ENCODE results near the gene STK36.

STK36 gene

DNA sequence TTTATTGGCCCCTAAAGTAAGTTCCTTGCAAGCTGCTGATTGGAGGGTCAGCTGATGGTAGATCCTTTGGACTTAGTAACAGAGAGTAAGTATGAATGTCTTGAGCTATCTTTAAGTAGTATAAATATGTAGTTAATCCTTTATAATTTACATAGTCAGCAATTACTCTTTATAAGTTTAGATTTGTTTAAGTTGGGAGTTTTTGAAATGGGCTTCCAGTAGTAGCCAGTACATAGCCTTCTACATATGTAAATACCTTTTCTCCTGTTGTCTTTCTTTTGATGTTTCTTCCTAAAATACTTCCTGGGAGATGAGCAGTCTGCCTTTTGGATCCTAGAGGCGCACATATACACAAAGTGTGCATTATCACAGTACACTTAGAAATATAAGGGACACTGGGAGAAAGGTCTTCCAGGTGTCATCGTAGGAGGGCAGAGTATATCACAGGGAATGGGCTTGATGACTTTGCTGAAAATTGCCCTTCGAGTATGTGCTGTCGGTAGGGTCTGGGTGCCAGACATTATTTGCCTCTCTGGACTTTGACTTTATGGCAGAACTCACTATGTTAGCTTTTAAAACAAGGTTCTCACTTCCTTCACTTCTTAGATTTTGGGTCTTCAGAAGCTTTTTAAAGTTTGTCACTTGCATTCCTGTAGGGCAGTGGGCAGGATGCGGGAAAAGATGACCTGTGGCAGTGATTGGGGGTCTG, 60.3 kb downstream of the STK36 start:
- TF ChIP-seq, protein P1, sequence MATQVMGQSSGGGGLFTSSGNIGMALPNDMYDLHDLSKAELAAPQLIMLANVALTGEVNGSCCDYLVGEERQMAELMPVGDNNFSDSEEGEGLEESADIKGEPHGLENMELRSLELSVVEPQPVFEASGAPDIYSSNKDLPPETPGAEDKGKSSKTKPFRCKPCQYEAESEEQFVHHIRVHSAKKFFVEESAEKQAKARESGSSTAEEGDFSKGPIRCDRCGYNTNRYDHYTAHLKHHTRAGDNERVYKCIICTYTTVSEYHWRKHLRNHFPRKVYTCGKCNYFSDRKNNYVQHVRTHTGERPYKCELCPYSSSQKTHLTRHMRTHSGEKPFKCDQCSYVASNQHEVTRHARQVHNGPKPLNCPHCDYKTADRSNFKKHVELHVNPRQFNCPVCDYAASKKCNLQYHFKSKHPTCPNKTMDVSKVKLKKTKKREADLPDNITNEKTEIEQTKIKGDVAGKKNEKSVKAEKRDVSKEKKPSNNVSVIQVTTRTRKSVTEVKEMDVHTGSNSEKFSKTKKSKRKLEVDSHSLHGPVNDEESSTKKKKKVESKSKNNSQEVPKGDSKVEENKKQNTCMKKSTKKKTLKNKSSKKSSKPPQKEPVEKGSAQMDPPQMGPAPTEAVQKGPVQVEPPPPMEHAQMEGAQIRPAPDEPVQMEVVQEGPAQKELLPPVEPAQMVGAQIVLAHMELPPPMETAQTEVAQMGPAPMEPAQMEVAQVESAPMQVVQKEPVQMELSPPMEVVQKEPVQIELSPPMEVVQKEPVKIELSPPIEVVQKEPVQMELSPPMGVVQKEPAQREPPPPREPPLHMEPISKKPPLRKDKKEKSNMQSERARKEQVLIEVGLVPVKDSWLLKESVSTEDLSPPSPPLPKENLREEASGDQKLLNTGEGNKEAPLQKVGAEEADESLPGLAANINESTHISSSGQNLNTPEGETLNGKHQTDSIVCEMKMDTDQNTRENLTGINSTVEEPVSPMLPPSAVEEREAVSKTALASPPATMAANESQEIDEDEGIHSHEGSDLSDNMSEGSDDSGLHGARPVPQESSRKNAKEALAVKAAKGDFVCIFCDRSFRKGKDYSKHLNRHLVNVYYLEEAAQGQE (IDR thresholded peaks at IDR 0.05; ENCODE audit: insufficient read depth in 1 of 2, low read depth in 2 of 2, low read length in 2 of 2) = no peak
- TF ChIP-seq TAF1 (IDR thresholded peaks at IDR 0.05; ENCODE audit: borderline replicate concordance, insufficient read depth, low read length) (no peak), SIN3A (IDR thresholded peaks at IDR 0.05; ENCODE audit: borderline replicate concordance, insufficient read depth, low read length) (no peak), FOXP2 (optimal IDR thresholded peaks at IDR 0.05; ENCODE audit: borderline replicate concordance, extremely low read depth, extremely low read length, insufficient read depth) (no peak), POLR2AphosphoS5 (IDR thresholded peaks at IDR 0.05; ENCODE audit: low read depth, low read length) (no peak)

DNA sequence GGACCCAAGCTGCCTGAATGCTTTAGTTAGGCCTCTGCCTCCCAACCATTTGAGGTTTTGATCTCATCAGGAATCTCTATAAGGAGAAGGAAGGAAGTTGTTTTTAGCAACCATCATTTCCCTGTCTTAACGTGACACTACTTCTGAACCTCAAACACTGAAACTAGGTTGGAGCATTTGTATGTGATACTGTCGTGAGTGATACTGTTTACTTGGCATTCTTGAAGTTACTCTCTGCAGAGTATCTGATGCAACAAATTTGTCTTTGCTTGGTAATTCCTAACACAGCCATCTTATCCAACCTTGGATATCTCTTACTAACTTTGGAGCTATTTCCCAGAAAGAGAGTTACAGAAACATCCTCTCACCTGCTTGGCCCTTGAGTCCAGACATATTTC, 60.9 kb downstream of the STK36 start:
- TF ChIP-seq TAF1 (IDR thresholded peaks at IDR 0.05; ENCODE audit: borderline replicate concordance, insufficient read depth, low read length) (no peak), SIN3A (IDR thresholded peaks at IDR 0.05; ENCODE audit: borderline replicate concordance, insufficient read depth, low read length) (no peak), POLR2AphosphoS5 (IDR thresholded peaks at IDR 0.05; ENCODE audit: low read depth, low read length) (no peak), FOXP2 (optimal IDR thresholded peaks at IDR 0.05; ENCODE audit: borderline replicate concordance, extremely low read depth, extremely low read length, insufficient read depth) (no peak)
- TF ChIP-seq, protein P1 (IDR thresholded peaks at IDR 0.05; ENCODE audit: insufficient read depth in 1 of 2, low read depth in 2 of 2, low read length in 2 of 2) = no peak

DNA sequence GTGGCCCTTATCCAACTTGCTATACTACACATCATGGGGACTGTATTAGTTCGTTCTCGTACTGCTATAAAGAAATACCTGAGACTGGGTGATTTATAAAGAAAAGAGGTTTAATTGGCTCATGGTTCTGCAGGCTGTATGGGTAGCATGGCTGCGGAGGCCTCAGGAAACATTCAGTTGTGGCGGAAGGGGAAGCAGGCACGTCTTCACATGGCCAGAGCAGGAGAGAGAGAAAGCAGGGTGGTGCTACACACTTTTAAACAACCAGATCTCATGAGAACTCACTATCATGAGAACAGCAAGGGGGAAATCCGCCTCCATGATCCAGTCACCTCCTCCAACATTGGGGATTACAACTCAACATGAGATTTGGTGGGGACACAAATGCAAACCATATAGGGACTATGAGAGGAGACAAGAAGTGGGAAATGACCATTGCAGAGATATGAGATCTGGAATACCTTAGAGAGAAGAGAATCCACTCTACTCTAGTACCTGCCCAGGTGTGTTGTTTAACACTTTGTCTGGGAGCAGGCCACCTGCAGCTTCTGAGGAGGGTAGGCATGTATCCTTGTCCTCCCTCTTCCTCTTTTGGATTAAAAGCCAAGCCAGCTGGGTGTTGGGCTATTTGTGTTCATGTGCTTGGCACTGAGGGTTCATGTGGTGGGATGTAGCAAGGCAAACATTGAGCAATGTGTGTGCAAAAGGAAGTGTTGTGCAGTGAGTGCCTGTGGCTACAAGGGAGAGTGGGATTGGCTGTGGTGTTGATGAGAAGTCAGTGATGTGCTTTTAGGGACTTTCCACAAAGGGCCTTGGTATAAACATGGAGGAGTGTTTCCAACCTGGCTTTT, 61.5 kb downstream of the STK36 start:
- TF ChIP-seq, protein P1 (IDR thresholded peaks at IDR 0.05; ENCODE audit: insufficient read depth in 1 of 2, low read depth in 2 of 2, low read length in 2 of 2) = no peak
- TF ChIP-seq FOXP2 (optimal IDR thresholded peaks at IDR 0.05; ENCODE audit: borderline replicate concordance, extremely low read depth, extremely low read length, insufficient read depth) (no peak), TAF1 (IDR thresholded peaks at IDR 0.05; ENCODE audit: borderline replicate concordance, insufficient read depth, low read length) (no peak), POLR2AphosphoS5 (IDR thresholded peaks at IDR 0.05; ENCODE audit: low read depth, low read length) (no peak), SIN3A (IDR thresholded peaks at IDR 0.05; ENCODE audit: borderline replicate concordance, insufficient read depth, low read length) (no peak)

- TF ChIP-seq, protein P1 (IDR thresholded peaks at IDR 0.05; ENCODE audit: insufficient read depth in 1 of 2, low read depth in 2 of 2, low read length in 2 of 2) = no peak
- TF ChIP-seq POLR2AphosphoS5 (IDR thresholded peaks at IDR 0.05; ENCODE audit: low read depth, low read length) (no peak), TAF1 (IDR thresholded peaks at IDR 0.05; ENCODE audit: borderline replicate concordance, insufficient read depth, low read length) (no peak), SIN3A (IDR thresholded peaks at IDR 0.05; ENCODE audit: borderline replicate concordance, insufficient read depth, low read length) (no peak), FOXP2 (optimal IDR thresholded peaks at IDR 0.05; ENCODE audit: borderline replicate concordance, extremely low read depth, extremely low read length, insufficient read depth) (no peak)
These were observed 62.5 kb downstream of the STK36 start for GRCh38 chr2:218734190-218734975.

Measured in PFSK-1 (cell line).